Upper lobe of left lung (tissue), 4 donors: ENCODE results near the gene NAT16.

ENCODE experiments used
- POLR2A ChIP-seq, 4 donors: fragments of 450-650 bp; IDR thresholded peaks; one replicate each; pipeline ENCODE4 v1.5.1; 2016 to 2017; ENCODE audit warnings: antibody characterized with exemption in 4 of 4, mild to moderate bottlenecking in 2 of 4
- POLR2AphosphoS5 ChIP-seq, 2 donors: sonication (generic); formaldehyde crosslinking; IDR thresholded peaks; one replicate each; pipeline ENCODE4 v1.5.1; 2017; ENCODE audit warnings: antibody characterized with exemption in 2 of 2

DNA sequence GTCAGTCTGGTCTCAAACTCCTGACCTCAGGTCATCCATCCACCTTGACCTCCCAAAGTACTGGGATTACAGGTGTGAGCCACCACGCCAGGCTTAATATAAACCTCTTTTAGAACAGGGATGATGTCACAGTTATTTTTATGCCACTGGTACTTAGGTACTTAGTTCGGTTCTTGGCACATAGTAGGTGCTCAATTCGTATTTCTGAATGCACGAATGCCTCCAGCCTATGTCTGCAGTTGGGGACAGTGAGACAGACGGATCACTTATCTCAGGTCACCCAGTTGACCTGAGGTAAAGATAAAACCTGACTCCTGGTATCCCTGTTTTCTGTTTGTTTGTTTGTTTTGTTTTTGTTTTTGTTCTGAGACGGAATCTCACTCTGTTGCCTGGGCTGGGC, 6.1 kb upstream of the NAT16 start:
- TF ChIP-seq POLR2A (IDR thresholded peaks at IDR 0.05) (no peak), POLR2AphosphoS5 (IDR thresholded peaks at IDR 0.05) (no peak)
